Measurements from ENCODE around the gene CFAP157.

DNA sequence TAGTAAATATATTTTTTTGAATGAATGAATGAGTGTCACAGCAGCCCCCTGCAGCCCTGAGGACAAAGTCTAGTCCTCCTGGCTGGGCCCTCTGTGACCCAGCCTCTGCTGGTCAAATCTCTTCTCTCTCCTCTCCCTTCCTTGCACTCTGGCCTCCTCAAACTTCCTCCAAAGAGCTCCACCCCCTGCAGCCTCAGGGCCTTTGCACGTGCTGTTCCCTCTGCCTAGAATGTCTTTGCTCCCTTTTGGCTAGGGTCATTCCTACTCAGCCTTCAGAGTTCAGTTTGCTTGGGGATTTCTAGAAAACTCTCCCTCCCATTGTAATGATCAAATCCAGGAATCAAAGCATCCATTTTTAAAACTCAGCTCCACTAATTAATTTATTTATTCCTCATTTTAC, 58.6 kb downstream of the CFAP157 start:
- TF ChIP-seq POLR2AphosphoS5 (IDR thresholded peaks at IDR 0.05) (no peak), CTCF (IDR thresholded peaks at IDR 0.05) (no peak), POLR2A (IDR thresholded peaks at IDR 0.05) (no peak)

Measured in suprapubic skin (tissue), 4 donors.